Ascending aorta (tissue), 2 donors: ENCODE results near the gene CATSPER3. TPM values are rescaled to one million over a fixed set of nuclear protein-coding genes. Genes with fewer than 3 reads are reported as not detected.
A peak's percentile ranks its signal among the peaks of the same experiment; 100 is the strongest.

Experiments used
- DNase-seq, 2 donors: peaks; one replicate each; pipeline ENCODE4 v3.0.0-alpha.2; 2019; ENCODE audit warnings: low spot score in 2 of 2
- H3K27ac ChIP-seq, 2 donors: fragments of 200-600 bp; sonication (generic); one replicate each; pipeline ENCODE4 v1.5.1; 2016 to 2017; ENCODE audit warnings: mild to moderate bottlenecking in 1 of 2
- H3K27me3 ChIP-seq: fragments of 200-600 bp; sonication (generic); one replicate; pipeline ENCODE4 v1.5.1; 2017
- H3K36me3 ChIP-seq, 2 donors: fragments of 200-600 bp; sonication (generic); one replicate each; pipeline ENCODE4 v1.5.1; 2016
- H3K4me1 ChIP-seq, 2 donors: fragments of 200-600 bp; sonication (generic); one replicate each; pipeline ENCODE4 v1.5.1; 2016 to 2017; ENCODE audit warnings: mild to moderate bottlenecking in 1 of 2
- H3K4me3 ChIP-seq, 2 donors: fragments of 200-600 bp; sonication (generic); one replicate each; pipeline ENCODE4 v1.5.1; 2016 to 2017; ENCODE audit warnings: mild to moderate bottlenecking in 1 of 2
- H3K9me3 ChIP-seq, 2 donors: fragments of 200-600 bp; sonication (generic); one replicate each; pipeline ENCODE4 v1.5.1; 2016
- CTCF ChIP-seq, 3 experiments: fragments of 200-600 bp in 2 of 3; fragments of 450-650 bp in 1 of 3; sonication (generic) in 2 of 3; IDR thresholded peaks; one replicate each; pipeline ENCODE4 v1.5.1; 2016 to 2019; ENCODE audit warnings: antibody characterized with exemption in 3 of 3, mild to moderate bottlenecking in 1 of 3, moderate library complexity in 1 of 3
- intact Hi-C: fragments of 100-400 bp; cut with DNase I; formaldehyde crosslinking; loops from one replicate; pipeline ENCODE4 v1.15.1; 2023
- total RNA-seq: library from RNA; depleted of rRNA; stranded (reverse); fragments of >200 nt; gene quantifications from one replicate; pipeline ENCODE4 v1.1.0, GENCODE V29; 2016

Gene CATSPER3
- total RNA-seq, 1 donor from 2014 or later: not detected

DNA sequence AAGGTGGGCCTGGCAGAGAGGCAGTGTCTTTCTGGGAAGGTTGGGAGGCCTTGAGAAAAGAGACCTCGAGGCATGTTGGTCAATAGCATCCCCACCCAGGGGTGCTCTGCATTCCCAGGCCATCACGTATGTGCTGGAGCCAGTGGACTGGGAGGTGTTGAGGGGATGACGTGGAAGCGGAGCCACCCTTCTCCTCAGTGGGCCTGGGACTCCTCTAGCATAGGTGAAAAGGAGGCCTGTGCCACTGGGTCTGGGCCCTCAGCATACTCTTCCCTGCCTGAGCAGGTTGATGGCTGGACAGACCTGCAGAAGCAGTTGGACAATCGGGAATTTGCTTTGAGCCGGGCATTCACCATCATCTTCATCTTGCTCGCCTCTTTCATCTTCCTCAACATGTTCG, 40.8 kb downstream of the CATSPER3 start:
- peak in 1 of 2 donors; percentile 41 for DNase-seq

DNA sequence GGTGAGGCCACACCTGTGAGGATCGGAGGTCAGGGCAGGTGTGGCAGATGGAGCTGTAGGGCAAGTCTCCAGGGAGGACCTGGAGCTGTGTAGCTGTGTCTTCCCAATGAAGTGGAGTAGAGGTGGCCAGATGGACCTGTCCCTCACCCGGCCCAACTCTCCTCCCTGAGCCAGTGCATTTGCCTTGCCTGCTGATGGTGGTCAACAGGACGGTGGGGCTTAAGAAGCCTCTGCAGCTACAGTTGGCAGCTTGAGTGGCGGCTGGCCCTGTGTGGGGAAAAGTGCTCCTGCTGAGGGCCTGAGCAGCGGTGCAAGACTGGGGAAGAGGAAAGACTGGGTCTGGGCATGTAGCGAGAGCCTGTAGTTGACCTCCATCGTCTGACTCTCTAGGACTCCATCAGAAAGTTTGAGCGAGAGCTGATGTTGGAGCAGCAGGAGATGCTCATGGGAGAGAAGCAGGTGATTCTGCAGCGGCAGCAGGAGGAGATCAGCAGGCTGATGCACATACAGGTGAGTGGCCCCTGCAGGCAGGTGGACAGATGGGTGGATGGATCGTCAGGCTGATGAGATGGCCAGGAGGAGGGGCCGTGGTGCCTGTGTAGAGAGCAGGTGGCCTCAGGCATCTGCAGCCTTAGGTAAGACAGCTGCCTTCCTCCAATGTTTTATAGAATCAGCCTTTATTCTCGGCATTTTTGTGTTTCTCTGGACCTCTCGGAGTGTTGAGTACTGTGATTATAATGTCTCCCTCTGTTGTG, 41.5 kb downstream of the CATSPER3 start:
- intact Hi-C loops: no loop called here
- no peak for DNase-seq
- Histone ChIP-seq H3K4me1 (peaks cover 0 to 8% of the 10 kb centered on the region in 2 donors), H3K27ac (no peak overlapping the region), H3K4me3 (no peak overlapping the region), H3K27me3 (no peaks in the 10 kb centered on the region), H3K9me3 (no peaks in the 10 kb centered on the region), H3K36me3 (no peaks in the 10 kb centered on the region)
- TF ChIP-seq CTCF (IDR thresholded peaks at IDR 0.05): no peak

More for the DNA sequence above, 40.8 kb downstream of the CATSPER3 start:
- TF ChIP-seq CTCF (IDR thresholded peaks at IDR 0.05): no peak
- Histone ChIP-seq H3K4me1 (peaks cover 0 to 3% of the 10 kb centered on the region in 2 donors), H3K4me3 (no peak overlapping the region), H3K27ac (no peak overlapping the region), H3K9me3 (no peaks in the 10 kb centered on the region), H3K36me3 (no peaks in the 10 kb centered on the region), H3K27me3 (no peaks in the 10 kb centered on the region)
- intact Hi-C loops: no loop called here

GRCh38 chr5:135009736-135010501, 42.2 kb downstream of the CATSPER3 start:
- no peaks in the 10 kb centered on the region for H3K9me3 ChIP-seq
- intact Hi-C loops: loop anchor here (10.0 kb wide), 1 partner anchor 325 kb away; no protein-coding TSS in a partner anchor
- TF ChIP-seq CTCF (IDR thresholded peaks at IDR 0.05): no peak
- H3K4me3 ChIP-seq: no peak overlapping the region
- peak in 1 of 2 donors; percentile 53 for DNase-seq
- no peak overlapping the region for H3K27ac ChIP-seq
- no peaks in the 10 kb centered on the region for H3K27me3 ChIP-seq
- no peaks in the 10 kb centered on the region for H3K36me3 ChIP-seq
- H3K4me1 ChIP-seq: peaks cover 0 to 14% of the 10 kb centered on the region in 2 donors

- TF ChIP-seq CTCF (IDR thresholded peaks at IDR 0.05): no peak
- Histone ChIP-seq H3K9me3 (no peaks in the 10 kb centered on the region), H3K4me3 (no peak overlapping the region), H3K4me1 (peaks cover 0 to 14% of the 10 kb centered on the region in 2 donors), H3K27ac (no peak overlapping the region), H3K27me3 (no peaks in the 10 kb centered on the region), H3K36me3 (no peaks in the 10 kb centered on the region)
- intact Hi-C loops: loop anchor here (10.0 kb wide), 1 partner anchor 324 kb away; no protein-coding TSS in a partner anchor
- DNase-seq: peak in 1 of 2 donors; percentile 39
Observed at GRCh38 chr5:135010502-135011354, 43.0 kb downstream of the CATSPER3 start.

GRCh38 chr5:135011355-135012032, 43.8 kb downstream of the CATSPER3 start:
- intact Hi-C loops: loop anchor here (10.0 kb wide), 1 partner anchor 323 kb away; no protein-coding TSS in a partner anchor
- Histone ChIP-seq H3K27me3 (no peaks in the 10 kb centered on the region), H3K9me3 (no peaks in the 10 kb centered on the region), H3K4me1 (peaks cover 0 to 14% of the 10 kb centered on the region in 2 donors), H3K36me3 (no peaks in the 10 kb centered on the region), H3K27ac (no peak overlapping the region), H3K4me3 (no peak overlapping the region)
- no peak for TF ChIP-seq CTCF (IDR thresholded peaks at IDR 0.05)
- DNase-seq: no peak
